IPS-NIHi11 (cell line): ENCODE measurements around the gene GATA2.

Source experiments
- DNase-seq: peaks from one replicate; pipeline ENCODE4 v3.0.0; 2012; ENCODE audit warnings: mixed read lengths, low spot score

The GATA2 gene

GRCh38 chr3:128492671-128493569 is at the start of gene GATA2:
Gene GATA2, minus strand, starts transcription at chr3:128493201. Its CDS starts 6,170 bp downstream, at chr3:128487031.
- no peak for DNase-seq

GRCh38 chr3:128541246-128541645 is 48.2 kb upstream of the GATA2 start:
- no peak for DNase-seq

- no peak for DNase-seq
These were observed 46.4 kb upstream of the GATA2 start for GRCh38 chr3:128539376-128539775.

DNA sequence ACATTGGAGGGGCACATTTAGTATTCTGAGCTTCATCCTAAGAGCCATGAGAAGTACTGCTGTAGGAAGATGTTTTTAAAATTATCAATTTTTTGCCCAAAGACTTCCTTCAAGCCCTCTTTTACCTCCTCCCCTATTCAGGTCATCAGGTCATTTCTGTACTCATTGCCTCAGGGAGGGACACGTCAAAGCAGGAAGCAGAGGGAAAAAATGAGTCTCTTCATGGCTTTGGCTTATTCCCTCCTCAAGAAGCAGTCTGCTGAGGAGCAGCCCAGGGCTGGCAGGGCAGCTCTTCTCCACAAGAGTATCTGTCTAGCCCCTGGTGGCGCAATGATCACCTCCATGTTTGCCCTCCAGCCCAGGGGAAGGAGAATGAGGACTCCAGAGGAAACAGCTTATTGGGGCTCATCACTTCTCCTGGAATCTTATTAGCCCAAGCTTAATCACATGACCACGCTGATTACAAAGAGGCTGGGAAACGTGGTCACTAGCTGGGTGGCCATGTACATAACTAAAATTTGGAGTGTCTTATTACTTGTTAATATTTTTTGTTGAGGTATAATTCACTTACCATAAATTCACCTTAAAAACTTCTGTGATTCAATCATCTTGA is 44.2 kb upstream of the GATA2 start:
- no peak for DNase-seq

GRCh38 chr3:128532012-128532983 is 39.3 kb upstream of the GATA2 start:
- DNase-seq = no peak

DNA sequence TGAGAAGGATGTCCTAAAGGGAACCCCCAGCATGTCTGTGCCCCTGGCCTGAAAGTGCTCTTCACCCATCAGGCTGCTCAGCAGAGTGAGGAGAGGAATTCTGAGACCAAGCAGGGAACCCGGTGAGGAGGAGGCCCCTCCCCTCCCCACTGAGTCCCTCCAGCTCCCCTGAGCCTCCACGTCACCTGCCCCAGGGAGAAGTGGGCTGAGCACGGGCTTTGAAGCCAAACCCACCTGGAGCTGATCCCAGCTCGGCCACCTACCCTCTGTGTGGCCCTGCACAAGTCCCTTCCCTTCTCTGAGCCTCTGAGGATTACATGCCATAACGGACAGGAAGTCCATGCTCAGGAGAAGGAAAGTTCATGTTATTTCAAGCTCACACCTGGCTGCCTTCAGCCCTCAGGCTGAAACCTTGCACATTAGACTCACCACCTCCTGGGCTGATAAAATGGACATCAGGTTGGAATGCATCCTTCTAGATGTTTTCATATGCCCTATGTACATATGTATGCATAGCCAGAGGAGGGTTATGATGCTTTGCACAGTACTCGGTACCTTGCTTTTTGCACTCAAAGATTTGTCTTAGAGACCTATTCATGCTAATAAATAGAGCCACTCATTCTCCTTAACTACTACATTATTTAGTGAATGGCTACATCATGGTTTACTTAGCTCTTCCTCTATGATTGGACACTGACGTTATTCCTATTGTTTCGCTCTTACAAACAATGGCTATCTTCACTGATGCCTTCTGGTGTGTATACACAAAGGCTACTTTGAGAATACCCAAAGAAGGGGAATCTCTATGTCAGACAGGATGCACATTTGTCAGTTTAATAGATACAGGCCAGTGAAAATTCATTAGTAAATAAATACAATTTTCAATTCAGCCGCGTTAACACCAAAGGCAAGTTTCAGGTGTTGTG is 31.6 kb upstream of the GATA2 start:
- no peak for DNase-seq

DNA sequence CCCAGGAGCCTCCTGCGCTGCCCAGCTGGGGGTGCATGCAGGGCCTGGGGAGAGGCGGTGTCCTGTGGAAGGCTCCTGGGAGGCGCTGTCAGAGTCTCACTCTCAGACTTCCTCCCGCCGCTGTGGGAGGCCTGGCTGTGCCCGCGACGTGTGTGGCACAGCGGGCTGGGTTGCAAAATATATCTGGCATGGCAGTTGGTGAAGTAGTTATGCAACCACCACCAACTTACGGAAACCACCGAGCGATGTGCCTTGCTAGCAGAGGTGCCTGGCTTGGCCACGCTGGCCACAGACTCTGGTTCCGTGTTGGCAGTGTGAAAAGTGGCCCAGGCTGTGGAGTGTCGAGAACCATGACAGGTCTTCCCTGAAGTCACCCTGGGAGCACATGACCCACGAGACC is 30.6 kb upstream of the GATA2 start:
- DNase-seq = no peak

DNA sequence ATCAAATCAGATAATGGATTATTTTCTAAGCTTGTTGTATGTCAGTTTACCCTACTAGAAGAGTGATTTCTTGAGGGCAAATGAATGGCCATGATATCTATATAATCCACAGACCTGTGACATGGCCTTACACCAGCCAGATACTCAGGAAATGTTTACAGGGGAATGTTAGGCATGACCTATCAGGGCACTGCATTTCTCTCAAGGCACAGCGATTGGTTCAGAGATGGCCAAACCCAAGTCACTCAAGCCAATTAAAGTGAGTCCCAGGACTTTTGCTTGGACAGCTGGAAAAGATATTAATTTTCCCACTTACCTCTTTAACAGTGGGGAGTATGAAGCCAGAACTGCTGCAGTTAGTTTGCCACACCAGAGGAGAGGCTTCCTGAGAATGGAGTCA is 28.7 kb upstream of the GATA2 start:
- no peak for DNase-seq

DNA sequence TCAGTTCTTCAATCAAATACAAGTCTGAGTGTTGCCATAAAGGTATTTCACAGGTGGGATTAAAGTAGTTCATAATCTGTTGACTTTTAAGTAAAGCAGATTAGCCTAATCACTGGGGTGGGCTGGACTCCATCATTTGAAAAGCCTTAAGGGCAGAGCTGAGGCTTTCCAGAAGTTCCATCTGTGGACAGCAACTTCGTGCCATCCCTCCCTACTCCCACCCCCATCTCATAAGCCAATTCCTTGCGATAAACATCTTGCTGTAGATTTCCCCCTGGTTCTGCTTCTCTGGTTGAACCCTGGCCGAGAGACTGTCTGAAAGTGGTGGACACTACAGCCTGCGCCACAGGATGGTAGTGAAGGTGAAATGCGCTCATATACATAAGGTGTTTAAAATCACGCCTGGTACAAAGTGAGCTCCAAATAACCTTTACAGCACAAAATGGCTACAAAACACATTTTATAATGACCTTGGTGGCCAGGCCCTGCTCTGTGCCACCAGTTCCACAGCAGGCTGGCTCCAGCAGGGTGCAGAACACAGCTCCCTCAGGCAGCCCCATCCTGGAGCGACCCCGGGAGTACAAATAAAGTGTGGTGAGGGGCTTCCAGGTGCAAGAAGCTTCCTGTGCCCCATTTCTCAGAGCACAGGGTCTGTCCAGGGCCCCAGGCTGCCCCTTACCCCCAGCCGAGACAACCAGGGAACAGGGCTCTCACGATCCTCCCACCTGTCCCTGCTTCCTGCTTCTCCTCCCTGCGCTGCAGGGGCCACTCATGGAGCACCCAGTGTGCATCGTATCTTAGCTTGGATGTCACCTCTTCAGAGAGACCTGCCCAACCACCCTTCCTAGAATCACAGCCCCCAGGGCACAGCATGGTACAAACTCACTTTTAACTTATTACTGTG is 25.8 kb upstream of the GATA2 start:
- DNase-seq = no peak

- DNase-seq = no peak
These were observed 24.6 kb upstream of the GATA2 start for GRCh38 chr3:128517648-128518047.

GRCh38 chr3:128515967-128516366 is 23.0 kb upstream of the GATA2 start:
- no peak for DNase-seq

GRCh38 chr3:128508852-128509251 is 15.9 kb upstream of the GATA2 start:
- DNase-seq = no peak

GRCh38 chr3:128506754-128507153 is 13.8 kb upstream of the GATA2 start:
- DNase-seq = no peak

- no peak for DNase-seq
These were observed 12.8 kb upstream of the GATA2 start for GRCh38 chr3:128505771-128506170.

GRCh38 chr3:128504963-128505730 is 12.1 kb upstream of the GATA2 start:
- no peak for DNase-seq

DNA sequence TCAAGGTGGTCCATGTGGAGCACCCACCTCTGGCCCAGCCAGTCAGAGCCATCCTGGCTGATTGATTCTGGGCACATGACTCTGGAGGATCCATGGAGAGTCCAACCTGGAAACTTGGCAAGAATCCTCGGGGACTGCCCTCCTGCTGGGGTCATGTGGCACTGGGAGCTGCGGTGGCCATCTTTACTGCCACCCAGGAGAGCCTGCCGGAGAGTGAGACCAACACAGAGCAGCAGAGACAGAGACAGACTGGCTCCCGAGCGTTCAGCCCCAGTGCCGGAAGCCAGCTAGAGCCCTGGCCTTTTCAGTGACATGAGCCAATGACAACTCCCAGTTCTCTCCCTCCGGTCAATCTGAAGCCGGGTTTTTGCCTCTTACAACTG is 11.5 kb upstream of the GATA2 start:
- no peak for DNase-seq

- DNase-seq = no peak
These were observed 10.9 kb upstream of the GATA2 start for GRCh38 chr3:128503751-128504532.

DNA sequence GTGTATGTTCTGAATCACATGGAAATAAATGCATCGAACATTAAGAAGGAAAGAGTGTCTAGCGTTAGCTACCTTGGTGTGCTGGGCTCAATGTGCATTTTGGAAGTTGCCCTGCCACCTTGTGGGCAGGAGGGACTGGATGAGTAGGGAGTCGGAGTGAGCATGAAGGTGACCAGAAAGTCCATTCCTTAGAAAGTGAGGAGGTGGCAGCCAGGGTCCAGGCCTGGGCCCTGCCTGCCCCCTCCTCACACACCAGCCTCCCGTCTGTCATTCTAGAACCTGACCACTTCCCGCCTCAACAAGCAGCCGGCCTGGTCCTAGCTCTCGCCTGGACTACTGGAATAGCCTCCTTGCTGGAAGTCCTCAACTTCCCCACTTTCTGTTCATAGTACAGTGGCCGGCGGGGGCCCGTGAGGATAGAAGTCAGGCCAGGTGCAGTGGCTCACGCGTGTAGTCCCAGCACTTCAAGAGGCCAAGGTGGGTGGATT is 10.2 kb upstream of the GATA2 start:
- DNase-seq = no peak
